H1 (cell line): ENCODE measurements around the gene LGALS4. TPM values are rescaled to one million over a fixed set of nuclear protein-coding genes. Genes with fewer than 3 reads are reported as not detected.

Experiments used
- BCL11A ChIP-seq, 2 experiments: IDR thresholded peaks; one replicate each; pipeline ENCODE4 v1.6.1; 2011; ENCODE audit warnings: low read depth in 2 of 2, low read length in 2 of 2, mild to moderate bottlenecking in 2 of 2
- BRCA1 ChIP-seq: IDR thresholded peaks from 2 replicates; pipeline ENCODE4 v1.6.1; 2012; ENCODE audit warnings: low read depth, low read length, improper control_type of control experiment
- CBX8 ChIP-seq: fragments of 300-800, 300-1000 bp; sonication (generic); IDR thresholded peaks from 2 replicates; pipeline ENCODE4 v1.7.1; 2016; ENCODE audit warnings: low read depth, low read length, borderline replicate concordance
- CREB1 ChIP-seq: IDR thresholded peaks from 2 replicates; pipeline ENCODE4 v1.6.1; 2012; ENCODE audit warnings: inconsistent platforms
- CTBP2 ChIP-seq: IDR thresholded peaks from 2 replicates; pipeline ENCODE4 v1.7.0; 2011; ENCODE audit warnings: borderline replicate concordance, mild to moderate bottlenecking, moderate library complexity, mixed read lengths, low read length; ENCODE audit not compliant: insufficient read depth, insufficient read length
- EZH2 ChIP-seq: fragments of 200-600 bp; sonication (generic); IDR thresholded peaks from 2 replicates; pipeline ENCODE4 v1.7.1; 2012; ENCODE audit warnings: low read depth, mild to moderate bottlenecking, moderate library complexity, low read length, inconsistent platforms; ENCODE audit not compliant: severe bottlenecking
- HDAC2 ChIP-seq, 2 experiments: fragments of 300-600 bp in 1 of 2; sonication (generic) in 1 of 2; IDR thresholded peaks; 2 replicates each; pipeline ENCODE4 v1.6.1; 2011 to 2012; ENCODE audit warnings: low read depth in 2 of 2, low read length in 2 of 2, mild to moderate bottlenecking in 2 of 2, moderate library complexity in 2 of 2, borderline replicate concordance in 1 of 2, inconsistent platforms in 1 of 2
- JUND ChIP-seq: IDR thresholded peaks from 2 replicates; pipeline ENCODE4 v1.6.1; 2011; ENCODE audit warnings: mild to moderate bottlenecking, improper control_type of control experiment, low read length
- KDM1A ChIP-seq: fragments of 200-600, 300-600 bp; sonication (generic); IDR thresholded peaks from 2 replicates; pipeline ENCODE4 v1.7.1; 2016; ENCODE audit warnings: mild to moderate bottlenecking, low read length, borderline replicate concordance
- KDM5A ChIP-seq: fragments of 200-600 bp; IDR thresholded peaks from 2 replicates; pipeline ENCODE4 v1.7.1; 2012; ENCODE audit warnings: mild to moderate bottlenecking, low read length, inconsistent platforms, mixed read lengths
- NRF1 ChIP-seq: IDR thresholded peaks from 2 replicates; pipeline ENCODE4 v1.6.1; 2011; ENCODE audit warnings: mild to moderate bottlenecking, low read depth, low read length, improper control_type of control experiment
- RFX5 ChIP-seq: IDR thresholded peaks from 2 replicates; pipeline ENCODE4 v1.6.1; 2011; ENCODE audit warnings: low read depth, low read length, improper control_type of control experiment, borderline replicate concordance
- RNF2 ChIP-seq: fragments of 200-900, 300-1000 bp; sonication (generic); IDR thresholded peaks from 2 replicates; pipeline ENCODE4 v1.7.1; 2016; ENCODE audit warnings: borderline replicate concordance, low read depth, mild to moderate bottlenecking, antibody characterized with exemption, low read length; ENCODE audit not compliant: poor library complexity, severe bottlenecking; ENCODE audit errors: missing control alignments
- SRF ChIP-seq: IDR thresholded peaks from 2 replicates; pipeline ENCODE4 v1.6.1; 2011; ENCODE audit warnings: mild to moderate bottlenecking, low read depth, low read length, moderate library complexity
- TAF1 ChIP-seq: IDR thresholded peaks from 2 replicates; pipeline ENCODE4 v1.6.1; 2011; ENCODE audit warnings: mild to moderate bottlenecking, low read depth, low read length
- YY1 ChIP-seq: IDR thresholded peaks from 2 replicates; pipeline ENCODE4 v1.6.1; 2011; ENCODE audit warnings: low read depth, mild to moderate bottlenecking, low read length
- ZNF274 ChIP-seq: IDR thresholded peaks from 2 replicates; pipeline ENCODE4 v1.7.0; 2012; ENCODE audit warnings: low read length, borderline replicate concordance; ENCODE audit errors: extremely low read depth
- polyA plus RNA-seq, 7 experiments: library from polyadenylated mRNA; depleted of rRNA in 3 of 7; stranded (reverse) in 5 of 7; unstranded in 2 of 7; fragments of >200 nt in 5 of 7; fragments of 200-250 nt in 2 of 7; gene quantifications; 1 replicate in 5 of 7; 2 replicates in 1 of 7; 4 replicates in 1 of 7; pipeline versions ENCODE4 v1.2.1 to v1.2.3, GENCODE V29; 2011 to 2013; ENCODE audit warnings: missing spikeins in 2 of 7, mixed read lengths in 2 of 7
- total RNA-seq: library from RNA; stranded (reverse); fragmentation: NEBNext Ultra II Directional; extraction: Animal tissue kit (Norgen Biotek cat#: 25700); gene quantifications from 2 replicates; pipeline ENCODE4 v1.2.1, GENCODE V29; 2021
- TF ChIP-seq, protein P1 (sequence below): IDR thresholded peaks from 2 replicates; pipeline ENCODE4 v1.6.1; 2012; ENCODE audit warnings: inconsistent platforms

Gene LGALS4
- total and polyA plus RNA-seq, 2 of the 8 experiments (the other 6 are each of a cell fraction or from before 2014, with no cell fraction given): 0.32 to 0.37 TPM

DNA sequence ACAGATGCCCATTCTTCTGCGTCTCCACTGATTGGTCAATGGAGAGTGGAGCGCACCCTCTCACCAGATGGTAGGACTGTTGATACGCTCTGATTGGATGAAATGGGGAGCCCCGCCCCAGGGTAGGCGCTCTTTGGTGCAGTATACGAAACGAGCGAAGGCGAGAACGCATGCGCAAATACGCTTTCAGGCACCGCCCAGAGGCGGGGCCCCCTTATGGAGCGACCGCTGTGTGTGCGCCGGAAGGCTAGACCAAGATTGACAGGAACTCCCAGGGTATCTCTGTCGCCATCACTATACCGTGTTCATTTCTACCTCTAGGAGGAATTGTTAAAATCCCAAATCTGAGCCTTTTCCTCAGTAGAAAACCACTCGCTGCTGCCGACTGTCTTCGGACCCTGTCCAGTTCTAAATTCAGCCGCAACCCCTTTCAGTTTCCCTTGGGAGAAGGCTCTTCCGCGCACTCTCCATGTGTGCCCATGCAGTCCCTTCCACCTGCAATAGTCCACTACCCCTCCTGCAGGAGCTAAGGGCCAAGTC is 37.8 kb upstream of the LGALS4 start (continued):
- TF ChIP-seq BRCA1 (0 out of 2 replicates have a peak, but pooled peaks have one; percentile 10), BCL11A (IDR thresholded peaks at IDR 0.05; ENCODE audit: low read depth in 2 of 2, low read length in 2 of 2) (no peak), ZNF274 (no peak), HDAC2 (IDR thresholded peaks at IDR 0.05; ENCODE audit: borderline replicate concordance in 1 of 2, low read depth in 2 of 2, low read length in 2 of 2) (no peak; a peak in 1 of 4 replicates), EZH2 (no peak), YY1 (0 out of 2 replicates have a peak, but pooled peaks have one; percentile 28), CBX8 (no peak), SRF (0 out of 2 replicates have a peak, but pooled peaks have one; percentile 1), RNF2 (no peak), CREB1 (peak; percentile 60; the same call in 1 of the 2 replicates), RFX5 (0 out of 2 replicates have a peak, but pooled peaks have one; percentile 45), NRF1 (peak; percentile 36), JUND (no peak), KDM5A (peak; percentile 20; the same call in 1 of the 2 replicates), KDM1A (no peak), TAF1 (no peak), CTBP2 (no peak)
- TF ChIP-seq, protein P1, sequence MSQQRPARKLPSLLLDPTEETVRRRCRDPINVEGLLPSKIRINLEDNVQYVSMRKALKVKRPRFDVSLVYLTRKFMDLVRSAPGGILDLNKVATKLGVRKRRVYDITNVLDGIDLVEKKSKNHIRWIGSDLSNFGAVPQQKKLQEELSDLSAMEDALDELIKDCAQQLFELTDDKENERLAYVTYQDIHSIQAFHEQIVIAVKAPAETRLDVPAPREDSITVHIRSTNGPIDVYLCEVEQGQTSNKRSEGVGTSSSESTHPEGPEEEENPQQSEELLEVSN: no peak
